PFSK-1 (cell line): Measurements from ENCODE around the gene USP24.

Source experiments
- FOXP2 ChIP-seq: optimal IDR thresholded peaks from 2 replicates; pipeline ENCODE3; 2011; ENCODE audit warnings: borderline replicate concordance, control low read depth, inconsistent platforms; ENCODE audit not compliant: insufficient read depth; ENCODE audit errors: extremely low read length, extremely low read depth
- POLR2AphosphoS5 ChIP-seq: IDR thresholded peaks from 2 replicates; pipeline ENCODE4 v1.6.1; 2012; ENCODE audit warnings: low read depth, mild to moderate bottlenecking, control low read depth, low read length, moderate library complexity
- SIN3A ChIP-seq: IDR thresholded peaks from 2 replicates; pipeline ENCODE4 v1.6.1; 2012; ENCODE audit warnings: mild to moderate bottlenecking, low read length, moderate library complexity, borderline replicate concordance; ENCODE audit not compliant: insufficient read depth
- TAF1 ChIP-seq: IDR thresholded peaks from 2 replicates; pipeline ENCODE4 v1.6.1; 2012; ENCODE audit warnings: low read length, control low read depth, borderline replicate concordance; ENCODE audit not compliant: insufficient read depth
- TF ChIP-seq, protein P1 (sequence below), 2 experiments: IDR thresholded peaks; 2 replicates each; pipeline versions ENCODE4 v1.6.1 to v1.8.0; 2011 to 2012; ENCODE audit warnings: low read depth in 2 of 2, low read length in 2 of 2, control low read depth in 1 of 2, inconsistent platforms in 1 of 2, mild to moderate bottlenecking in 1 of 2, moderate library complexity in 1 of 2; ENCODE audit not compliant: insufficient read depth in 1 of 2

Gene USP24

GRCh38 chr1:55034476-55035133 lies 180.6 kb downstream of the USP24 start:
- no peak for TF ChIP-seq SIN3A
- no peak for TF ChIP-seq POLR2AphosphoS5
- TF ChIP-seq, protein P1, sequence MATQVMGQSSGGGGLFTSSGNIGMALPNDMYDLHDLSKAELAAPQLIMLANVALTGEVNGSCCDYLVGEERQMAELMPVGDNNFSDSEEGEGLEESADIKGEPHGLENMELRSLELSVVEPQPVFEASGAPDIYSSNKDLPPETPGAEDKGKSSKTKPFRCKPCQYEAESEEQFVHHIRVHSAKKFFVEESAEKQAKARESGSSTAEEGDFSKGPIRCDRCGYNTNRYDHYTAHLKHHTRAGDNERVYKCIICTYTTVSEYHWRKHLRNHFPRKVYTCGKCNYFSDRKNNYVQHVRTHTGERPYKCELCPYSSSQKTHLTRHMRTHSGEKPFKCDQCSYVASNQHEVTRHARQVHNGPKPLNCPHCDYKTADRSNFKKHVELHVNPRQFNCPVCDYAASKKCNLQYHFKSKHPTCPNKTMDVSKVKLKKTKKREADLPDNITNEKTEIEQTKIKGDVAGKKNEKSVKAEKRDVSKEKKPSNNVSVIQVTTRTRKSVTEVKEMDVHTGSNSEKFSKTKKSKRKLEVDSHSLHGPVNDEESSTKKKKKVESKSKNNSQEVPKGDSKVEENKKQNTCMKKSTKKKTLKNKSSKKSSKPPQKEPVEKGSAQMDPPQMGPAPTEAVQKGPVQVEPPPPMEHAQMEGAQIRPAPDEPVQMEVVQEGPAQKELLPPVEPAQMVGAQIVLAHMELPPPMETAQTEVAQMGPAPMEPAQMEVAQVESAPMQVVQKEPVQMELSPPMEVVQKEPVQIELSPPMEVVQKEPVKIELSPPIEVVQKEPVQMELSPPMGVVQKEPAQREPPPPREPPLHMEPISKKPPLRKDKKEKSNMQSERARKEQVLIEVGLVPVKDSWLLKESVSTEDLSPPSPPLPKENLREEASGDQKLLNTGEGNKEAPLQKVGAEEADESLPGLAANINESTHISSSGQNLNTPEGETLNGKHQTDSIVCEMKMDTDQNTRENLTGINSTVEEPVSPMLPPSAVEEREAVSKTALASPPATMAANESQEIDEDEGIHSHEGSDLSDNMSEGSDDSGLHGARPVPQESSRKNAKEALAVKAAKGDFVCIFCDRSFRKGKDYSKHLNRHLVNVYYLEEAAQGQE (IDR thresholded peaks at IDR 0.05; ENCODE audit: insufficient read depth in 1 of 2, low read depth in 2 of 2, low read length in 2 of 2), result no peak
- no peak for TF ChIP-seq FOXP2
- no peak for TF ChIP-seq TAF1

GRCh38 chr1:55033265-55033614 lies 181.9 kb downstream of the USP24 start:
- TF ChIP-seq SIN3A, result no peak
- TF ChIP-seq, protein P1 (IDR thresholded peaks at IDR 0.05; ENCODE audit: insufficient read depth in 1 of 2, low read depth in 2 of 2, low read length in 2 of 2), result no peak
- TF ChIP-seq TAF1, result no peak

DNA sequence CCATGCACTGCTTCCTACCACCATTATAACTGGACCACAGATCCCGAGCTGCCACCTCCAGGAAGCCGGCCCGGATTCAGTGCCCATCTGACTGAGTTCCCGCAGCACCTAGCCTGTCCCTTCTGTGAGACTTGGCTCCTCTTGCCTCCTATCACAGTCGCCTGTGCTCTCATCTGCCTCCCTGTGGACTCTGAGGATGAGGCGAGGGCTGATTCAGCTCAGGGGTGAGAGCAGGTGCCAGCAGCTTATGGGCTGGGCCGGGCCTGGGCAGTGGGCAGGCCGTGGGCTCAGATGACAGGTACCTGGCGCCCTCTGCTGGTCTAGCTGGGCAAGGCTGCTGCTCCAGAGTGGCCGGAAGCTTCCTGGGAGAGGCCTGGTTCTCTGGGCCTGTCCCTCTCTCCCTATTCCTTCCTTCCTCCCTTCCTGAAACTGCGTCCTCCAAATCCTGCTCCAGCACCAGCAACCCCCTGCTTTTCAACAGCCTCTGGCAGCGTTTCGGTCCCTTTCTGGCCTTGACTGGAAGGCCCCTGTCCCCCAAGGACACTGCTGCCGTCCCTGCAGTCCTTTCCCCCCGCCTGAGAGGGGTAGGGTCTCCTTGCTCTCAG lies 193.1 kb downstream of the USP24 start:
- TF ChIP-seq, protein P1 (IDR thresholded peaks at IDR 0.05; ENCODE audit: insufficient read depth in 1 of 2, low read depth in 2 of 2, low read length in 2 of 2), result 0 out of 4 replicates have a peak, but pooled peaks of 1 of the 2 experiments have one; percentile 40
- TF ChIP-seq SIN3A (no peak), FOXP2 (peak; percentile 56), TAF1 (no peak), POLR2AphosphoS5 (no peak)

- TF ChIP-seq POLR2AphosphoS5 (no peak), SIN3A (no peak), FOXP2 (no peak), TAF1 (no peak)
- TF ChIP-seq, protein P1 (IDR thresholded peaks at IDR 0.05; ENCODE audit: insufficient read depth in 1 of 2, low read depth in 2 of 2, low read length in 2 of 2), result no peak
Measured at GRCh38 chr1:55018395-55018794, 196.8 kb downstream of the USP24 start.
